GM12892 (cell line): ENCODE results near the gene ADARB2.

ENCODE experiments used
- POLR2A ChIP-seq: IDR thresholded peaks from 2 replicates; pipeline ENCODE4 v1.6.1; 2011; ENCODE audit warnings: low read depth, low read length, control low read depth
- POLR2AphosphoS5 ChIP-seq: IDR thresholded peaks from 2 replicates; pipeline ENCODE4 v1.6.1; 2011; ENCODE audit warnings: low read depth, low read length, control low read depth
- TAF1 ChIP-seq: IDR thresholded peaks from 2 replicates; pipeline ENCODE4 v1.6.1; 2011; ENCODE audit warnings: low read depth, mild to moderate bottlenecking, control low read depth, low read length, borderline replicate concordance

GRCh38 chr10:1472178-1472958 lies 265.0 kb downstream of the ADARB2 start:
- TF ChIP-seq POLR2A (no peak), TAF1 (no peak), POLR2AphosphoS5 (no peak)
